GM12878 (cell line): ENCODE measurements around the gene PC. TPM values are rescaled to one million over a fixed set of nuclear protein-coding genes. Genes with fewer than 3 reads are reported as not detected.

ENCODE experiments used
- ATAC-seq: fragments of 200-7000 bp; cut with Tn5 transposase; 3 replicates; pipeline ENCODE4 v1.9.1; 2020; ENCODE audit warnings: mild to moderate bottlenecking, moderate library complexity
- BruUV-seq: library from RNA; stranded (reverse); fragments of 400-500 nt; replicated peaks from 2 replicates; lab custom pipeline; 2021; lab: Mats Ljungman, UMichigan
- CTCF ChIA-PET: fragments of 300-600 bp; sonication (Branson Sonifier 250); formaldehyde crosslinking; extraction: SDS; loops from one replicate; lab custom pipeline; 2021; ENCODE audit warnings: inconsistent platforms; lab: Yijun Ruan, JAX
- POLR2A ChIA-PET: fragments of 350-600 bp; formaldehyde crosslinking; extraction: SDS; loops from one replicate; lab custom pipeline; 2021; ENCODE audit warnings: inconsistent platforms; lab: Charles Lee
- RAD21 ChIA-PET: fragments of 300-600 bp; sonication (Branson Sonifier 250); formaldehyde crosslinking; loops from one replicate; lab custom pipeline; 2023; ENCODE audit warnings: antibody characterized with exemption; ENCODE audit not compliant: unreplicated experiment; lab: Charles Lee
- SMC1A ChIA-PET: fragments of 300-600 bp; sonication (Branson Sonifier 250); formaldehyde crosslinking; loops from one replicate; lab custom pipeline; 2023; ENCODE audit not compliant: unreplicated experiment, uncharacterized antibody; lab: Charles Lee
- DNase-seq: peaks from one replicate; pipeline ENCODE4 v3.0.0-alpha.2; 2011; ENCODE audit warnings: low read depth, low spot score
- FAIRE-seq: peaks from 3 replicates; lab custom pipeline; 2011; peaks lifted over from hg19 to GRCh38; lab: Jason Lieb, UNC
- H2AFZ ChIP-seq: 2 replicates; pipeline ENCODE4 v1.6.0; 2011; ENCODE audit warnings: low read depth, low read length, control low read depth; ENCODE audit not compliant: control insufficient read depth
- H3K27ac ChIP-seq: 2 replicates; pipeline ENCODE4 v1.5.1; 2011; ENCODE audit warnings: control low read depth; ENCODE audit not compliant: control insufficient read depth, insufficient read depth
- H3K27me3 ChIP-seq, 2 experiments: replicated peaks in 1 of 2; 2 replicates each; pipeline versions ENCODE4 v1.6.0 to v1.6.1; 2011; ENCODE audit warnings: low read length in 1 of 2; ENCODE audit not compliant: control insufficient read depth in 2 of 2, insufficient read depth in 2 of 2
- H3K36me3 ChIP-seq, 2 experiments: 2 replicates each; pipeline ENCODE4 v1.5.1; 2011; ENCODE audit warnings: low read length in 1 of 2; ENCODE audit not compliant: control insufficient read depth in 2 of 2, insufficient read depth in 2 of 2
- H3K4me1 ChIP-seq: 2 replicates; pipeline ENCODE4 v1.6.1; 2011; ENCODE audit warnings: mild to moderate bottlenecking, low read length, moderate library complexity, mixed read lengths; ENCODE audit not compliant: control insufficient read depth, insufficient read depth
- H3K4me2 ChIP-seq: 2 replicates; pipeline ENCODE4 v1.6.0; 2011; ENCODE audit warnings: control low read depth; ENCODE audit not compliant: control insufficient read depth, insufficient read depth
- H3K4me3 ChIP-seq: fragments of 200-600 bp; sonication (generic); 2 replicates; pipeline ENCODE4 v1.5.1; 2016
- H3K79me2 ChIP-seq: 2 replicates; pipeline ENCODE4 v1.6.0; 2011; ENCODE audit warnings: low read length; ENCODE audit not compliant: control insufficient read depth, insufficient read depth
- H3K9ac ChIP-seq: 2 replicates; pipeline ENCODE4 v1.8.0; 2011; ENCODE audit warnings: low read length, control low read depth, mixed read lengths; ENCODE audit not compliant: control insufficient read depth, insufficient read depth
- H3K9me3 ChIP-seq: replicated peaks from 3 replicates; pipeline ENCODE4 v1.5.1; 2011; ENCODE audit warnings: mild to moderate bottlenecking, low read length; ENCODE audit not compliant: control insufficient read depth, insufficient read depth
- H4K20me1 ChIP-seq: 2 replicates; pipeline ENCODE4 v1.6.0; 2011; ENCODE audit not compliant: control insufficient read depth, insufficient read depth
- BHLHE40 ChIP-seq, 2 experiments: fragments of 450-650 bp in 1 of 2; IDR thresholded peaks; 2 replicates each; pipeline ENCODE4 v1.6.1; 2011 to 2017; ENCODE audit warnings: low read depth in 2 of 2, borderline replicate concordance in 1 of 2, improper control_type of control experiment in 1 of 2, low read length in 1 of 2, mild to moderate bottlenecking in 1 of 2
- BMI1 ChIP-seq: fragments of 450-650 bp; IDR thresholded peaks from 2 replicates; pipeline ENCODE4 v1.6.1; 2016; ENCODE audit warnings: mild to moderate bottlenecking, moderate library complexity, borderline replicate concordance
- GATAD2B ChIP-seq: fragments of 450-650 bp; conservative IDR thresholded peaks from 2 replicates; pipeline ENCODE4 v1.6.1; 2017; ENCODE audit warnings: low read depth, mild to moderate bottlenecking, moderate library complexity
- IKZF2 ChIP-seq, 2 experiments: fragments of 450-650 bp; IDR thresholded peaks; 2 replicates each; pipeline ENCODE4 v1.6.1; 2017; ENCODE audit warnings: mild to moderate bottlenecking in 2 of 2, moderate library complexity in 2 of 2
- JUND ChIP-seq: IDR thresholded peaks from 2 replicates; pipeline ENCODE4 v1.6.1; 2012; ENCODE audit warnings: low read depth, mild to moderate bottlenecking, low read length, improper control_type of control experiment, moderate library complexity
- MXI1 ChIP-seq: fragments of 150-350 bp; IDR thresholded peaks from 2 replicates; pipeline ENCODE4 v1.6.1; 2011; ENCODE audit warnings: low read depth, mild to moderate bottlenecking, inconsistent platforms, low read length, improper control_type of control experiment
- NFXL1 ChIP-seq: fragments of 450-650 bp; IDR thresholded peaks from 2 replicates; pipeline ENCODE4 v1.6.1; 2017; ENCODE audit warnings: antibody characterized with exemption, mild to moderate bottlenecking, borderline replicate concordance
- NR2F1 ChIP-seq: fragments of 450-650 bp; conservative IDR thresholded peaks from 2 replicates; pipeline ENCODE4 v1.6.1; 2017; ENCODE audit warnings: mild to moderate bottlenecking
- NRF1 ChIP-seq: conservative IDR thresholded peaks from 2 replicates; pipeline ENCODE4 v1.6.1; 2011; ENCODE audit warnings: mild to moderate bottlenecking, low read depth, low read length, improper control_type of control experiment
- POLR2A ChIP-seq: IDR thresholded peaks from 2 replicates; pipeline ENCODE4 v1.6.1; 2011; ENCODE audit warnings: low read depth, mild to moderate bottlenecking, low read length
- RAD21 ChIP-seq: IDR thresholded peaks from 2 replicates; pipeline ENCODE4 v1.6.1; 2011; ENCODE audit warnings: mild to moderate bottlenecking, low read depth, low read length, moderate library complexity; ENCODE audit not compliant: insufficient read depth
- SIN3A ChIP-seq: IDR thresholded peaks from 2 replicates; pipeline ENCODE4 v1.6.1; 2012; ENCODE audit warnings: low read depth, low read length, improper control_type of control experiment
- SIX5 ChIP-seq: IDR thresholded peaks from 2 replicates; pipeline ENCODE4 v1.6.1; 2011; ENCODE audit warnings: mild to moderate bottlenecking, low read depth, low read length, moderate library complexity; ENCODE audit not compliant: severe bottlenecking
- SMAD5 ChIP-seq: IDR thresholded peaks from 2 replicates; pipeline ENCODE4 v1.6.1; 2016; ENCODE audit warnings: antibody characterized with exemption, low read depth
- WRNIP1 ChIP-seq: IDR thresholded peaks from 2 replicates; pipeline ENCODE4 v1.6.1; 2011; ENCODE audit warnings: low read depth, low read length, improper control_type of control experiment, borderline replicate concordance
- YBX1 ChIP-seq: fragments of 450-650 bp; IDR thresholded peaks from 2 replicates; pipeline ENCODE4 v1.6.1; 2016; ENCODE audit warnings: antibody characterized with exemption
- ZBTB11 ChIP-seq: fragments of 450-650 bp; formaldehyde crosslinking; IDR thresholded peaks from 2 replicates; pipeline ENCODE4 v1.5.0; 2022; ENCODE audit warnings: mild to moderate bottlenecking, missing genetic modification characterization
- ZNF24 ChIP-seq: fragments of 450-650 bp; IDR thresholded peaks from 2 replicates; pipeline ENCODE4 v1.6.1; 2017; ENCODE audit warnings: antibody characterized with exemption, mild to moderate bottlenecking
- WGBS: methylation state at CpG from one replicate; pipeline ENCODE4 v1.1.6; 2016; ENCODE audit warnings: low lambda C conversion rate; ENCODE audit not compliant: insufficient replicate concordance, insufficient coverage; ENCODE audit errors: missing lambda C conversion rate; 5-methylcytosine and 5-hydroxymethylcytosine counted together
- in situ Hi-C: fragments of 300-500 bp; cut with MboI; formaldehyde crosslinking; loops from 9 replicates; pipeline ENCODE4 v1.14.3; 2018; ENCODE audit warnings: mixed read lengths
- intact Hi-C: fragments of 100-400 bp; cut with micrococcal nuclease; formaldehyde crosslinking; loops from one replicate; pipeline ENCODE4 v1.14.2; 2022; ENCODE audit not compliant: unreplicated experiment
- polyA plus RNA-seq, 11 experiments: library from polyadenylated mRNA; depleted of rRNA in 4 of 11; unstranded in 6 of 11; stranded (reverse) in 5 of 11; fragments of >200 nt; fragmentation: Nextera tagmentation in 4 of 11; fragmentation: Illumina TruSeq in 1 of 11; extraction: Ambion mirVana in 4 of 11; extraction: Trizol in 1 of 11; gene quantifications; 1 replicate in 1 of 11; 2 replicates in 10 of 11; pipeline versions ENCODE4 v1.2.1 to v1.2.3, GENCODE V29; 2011 to 2016; ENCODE audit warnings: inconsistent platforms in 2 of 11, missing spikeins in 2 of 11, low read depth in 1 of 11
- total RNA-seq, 4 experiments: library from RNA; depleted of rRNA in 3 of 4; stranded (reverse); fragments of >200 nt in 3 of 4; fragmentation: Illumina TruSeq in 1 of 4; extraction: Trizol in 1 of 4; gene quantifications; 2 replicates each; pipeline versions ENCODE4 v1.2.1 to v1.2.3, GENCODE V29; 2013 to 2021
- TF ChIP-seq, protein P1 (sequence below): IDR thresholded peaks from 2 replicates; pipeline ENCODE4 v1.6.1; 2012; ENCODE audit warnings: low read depth, low read length, improper control_type of control experiment

The PC gene
- total and polyA plus RNA-seq, 10 of the 15 experiments (the other 5 are each of a cell fraction or from before 2014, with no cell fraction given), result 0.22 to 10.3 (median 4.5) TPM

- no peak for TF ChIP-seq NR2F1
- no peak for TF ChIP-seq SIN3A
These were observed 35.6 kb downstream of the PC start (continued) for GRCh38 chr11:66922551-66922950.

DNA sequence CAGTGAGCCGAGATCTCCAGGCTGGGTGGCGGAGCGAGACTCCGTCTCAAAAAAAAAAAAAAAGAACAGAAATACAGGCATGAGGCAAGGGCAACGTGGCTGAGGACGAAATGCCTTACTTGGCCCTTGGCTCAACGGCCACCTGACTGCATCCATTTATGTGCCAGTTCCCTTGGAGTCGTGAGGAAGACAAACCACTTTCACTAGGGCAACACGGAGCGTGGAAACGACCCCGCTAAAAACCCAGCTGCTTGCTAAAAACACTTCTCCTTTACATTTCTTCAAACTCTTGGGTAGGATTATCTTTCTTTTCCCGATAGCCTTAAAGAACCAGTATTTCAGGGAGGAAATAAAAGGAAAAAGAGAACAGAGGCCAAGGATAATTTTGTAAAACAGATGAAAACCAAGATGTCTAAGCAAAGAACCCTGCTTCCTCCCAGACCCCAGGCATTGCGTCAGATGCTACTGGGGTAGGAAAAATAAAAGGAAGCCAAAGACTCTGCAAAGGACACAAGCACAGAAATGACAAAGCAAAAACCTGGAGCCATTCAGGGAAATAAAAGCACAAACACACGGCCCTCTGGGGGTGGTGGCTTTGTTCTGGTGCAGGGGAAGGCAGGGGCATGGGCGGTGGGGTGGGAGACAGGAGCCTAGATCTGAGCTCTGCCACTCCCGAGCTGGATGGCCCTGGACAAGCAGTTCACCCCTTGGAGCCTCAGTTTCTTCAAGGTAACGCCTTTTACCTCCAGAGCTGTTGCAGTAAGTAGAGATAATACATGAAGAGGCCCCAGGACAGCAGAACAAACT, 37.0 kb downstream of the PC start:
- no peak for ATAC-seq
- BruUV-seq, result no TSS peak
- 57% methylated on average over 13 of the region's 18 CpGs for WGBS
- FAIRE-seq, result no peak
- Histone ChIP-seq H4K20me1 (no peaks in the 10 kb centered on the region), H2AFZ (no peak overlapping the region), H3K9ac (no peak overlapping the region), H3K27ac (no peak overlapping the region), H3K4me3 (no peak overlapping the region), H3K36me3 (no peaks in the 10 kb centered on the region), H3K4me2 (no peak overlapping the region), H3K27me3 (no peaks in the 10 kb centered on the region), H3K79me2 (no peaks in the 10 kb centered on the region), H3K4me1 (peaks cover 7% of the 10 kb centered on the region), H3K9me3 (no peaks in the 10 kb centered on the region; the same call in 2 of the 3 replicates)
- TF ChIP-seq SMAD5, result no peak
- TF ChIP-seq JUND, result no peak
- no peak for TF ChIP-seq BMI1
- no peak for TF ChIP-seq POLR2A
- no peak for TF ChIP-seq RAD21
- TF ChIP-seq BHLHE40 (IDR thresholded peaks at IDR 0.05; ENCODE audit: borderline replicate concordance in 1 of 2, low read depth in 2 of 2, low read length in 1 of 2), result no peak
- TF ChIP-seq IKZF2 (IDR thresholded peaks at IDR 0.05), result no peak
- TF ChIP-seq SIX5, result no peak
- no peak for TF ChIP-seq ZNF24
- no peak for TF ChIP-seq NFXL1
- TF ChIP-seq, protein P1, sequence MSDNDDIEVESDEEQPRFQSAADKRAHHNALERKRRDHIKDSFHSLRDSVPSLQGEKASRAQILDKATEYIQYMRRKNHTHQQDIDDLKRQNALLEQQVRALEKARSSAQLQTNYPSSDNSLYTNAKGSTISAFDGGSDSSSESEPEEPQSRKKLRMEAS, result no peak
- no peak for TF ChIP-seq WRNIP1
- no peak for TF ChIP-seq ZBTB11 (CRISPR knock-in tag)
- no peak for TF ChIP-seq NRF1
- no peak for TF ChIP-seq YBX1
- TF ChIP-seq MXI1, result no peak
- no peak for TF ChIP-seq GATAD2B
- ChIA-PET POLR2A (no interaction called here), RAD21 (no interaction called here), SMC1A (no interaction called here), CTCF (no interaction called here)
- intact Hi-C loops, result no loop called here
- DNase-seq, result no peak
- in situ Hi-C loops, result no loop called here
